GM21447 (cell line): ENCODE data around the gene TMEM200C.
"Not testable (repeated sequence)": the region's sequence is repeated elsewhere in the genome, so short reads cannot be mapped to it uniquely, and the experiment has no call there.

Experiments
- ATAC-seq: cut with Tn5 transposase; IDR thresholded peaks from one replicate; pipeline ENCODE4 v1.9.1; 2021; ENCODE audit not compliant: unreplicated experiment

Gene TMEM200C

DNA sequence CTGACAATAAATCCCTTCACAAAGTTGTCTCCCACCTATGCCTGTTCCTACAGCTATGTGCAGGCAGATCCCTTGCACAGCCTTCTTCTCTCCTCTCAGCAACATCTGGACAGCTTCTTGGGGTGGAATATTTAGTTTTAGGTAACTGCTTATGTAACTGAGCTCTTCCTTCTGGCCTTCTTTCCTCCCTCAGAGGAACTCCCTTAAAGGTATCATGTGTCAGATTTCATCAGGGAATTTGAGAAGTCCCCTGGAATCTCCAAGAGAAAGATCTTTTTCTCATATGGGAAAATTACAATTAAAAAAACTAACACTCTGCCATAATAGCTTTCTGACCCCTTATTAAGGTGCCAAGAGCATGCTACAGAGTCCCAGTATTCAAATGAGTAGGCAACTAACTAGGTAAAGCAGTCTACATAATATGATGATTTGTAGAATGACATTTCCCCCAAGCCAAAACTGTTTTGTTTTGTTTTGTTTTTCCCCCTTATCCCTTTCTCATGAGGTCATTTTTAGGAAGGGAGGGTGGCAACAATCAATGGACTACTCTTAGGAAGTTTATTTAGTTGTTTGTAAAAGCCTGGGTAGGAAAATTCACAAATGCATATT lies 2.4 kb downstream of the TMEM200C start:
- ATAC-seq, result no peak

DNA sequence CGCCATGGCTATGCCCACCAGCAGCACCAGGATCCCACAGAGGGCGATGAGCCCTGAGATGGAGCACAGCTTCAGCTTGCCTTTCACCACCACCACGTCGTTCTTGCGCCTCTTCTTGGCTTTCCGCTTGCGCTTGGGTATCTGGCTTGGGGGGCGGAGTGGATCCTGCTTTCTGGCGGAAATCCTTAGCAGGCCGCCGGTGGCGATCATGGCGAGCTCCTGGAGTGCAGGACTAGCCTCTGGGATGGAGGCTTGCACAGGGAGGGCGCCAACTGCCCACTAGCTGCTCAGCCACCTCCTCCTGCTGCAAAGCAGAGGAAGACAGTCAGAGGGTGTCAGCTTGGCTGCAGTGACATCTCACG lies 3.5 kb downstream of the TMEM200C start:
- ATAC-seq, result no peak

DNA sequence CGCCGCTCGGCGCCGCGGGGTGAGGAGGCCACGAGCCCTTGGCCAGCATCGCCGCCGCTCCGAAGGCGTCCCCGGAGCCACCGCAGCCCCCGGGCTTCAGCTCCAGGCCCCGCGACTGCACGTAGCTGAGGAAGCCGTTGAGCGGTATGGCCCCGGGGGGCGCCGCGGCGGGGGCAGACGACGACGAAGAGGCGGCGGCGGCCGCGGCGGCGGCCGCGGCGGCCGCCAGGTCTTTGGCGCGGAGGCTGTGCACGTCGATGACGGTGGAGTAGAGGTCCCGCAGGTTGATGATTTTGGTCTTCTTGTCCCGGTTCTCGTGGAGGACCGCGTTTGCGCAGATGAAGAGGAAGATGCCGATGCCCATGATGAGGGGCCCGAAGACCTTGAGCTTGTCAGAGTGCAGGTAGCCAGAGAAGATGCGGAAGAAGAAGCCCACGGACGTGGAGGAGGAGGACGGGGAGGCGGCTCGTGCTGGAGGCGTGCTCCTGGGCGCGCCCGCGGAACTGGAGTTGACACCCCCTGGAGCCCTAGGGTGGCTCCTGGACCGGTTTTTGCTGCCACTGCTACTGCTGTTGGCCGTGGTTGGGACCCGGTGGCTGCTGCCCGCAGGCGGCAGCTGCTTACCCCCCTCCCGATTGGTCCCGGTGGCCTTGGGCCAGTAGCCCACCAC lies 4.0 kb downstream of the TMEM200C start:
- ATAC-seq, result no peak

DNA sequence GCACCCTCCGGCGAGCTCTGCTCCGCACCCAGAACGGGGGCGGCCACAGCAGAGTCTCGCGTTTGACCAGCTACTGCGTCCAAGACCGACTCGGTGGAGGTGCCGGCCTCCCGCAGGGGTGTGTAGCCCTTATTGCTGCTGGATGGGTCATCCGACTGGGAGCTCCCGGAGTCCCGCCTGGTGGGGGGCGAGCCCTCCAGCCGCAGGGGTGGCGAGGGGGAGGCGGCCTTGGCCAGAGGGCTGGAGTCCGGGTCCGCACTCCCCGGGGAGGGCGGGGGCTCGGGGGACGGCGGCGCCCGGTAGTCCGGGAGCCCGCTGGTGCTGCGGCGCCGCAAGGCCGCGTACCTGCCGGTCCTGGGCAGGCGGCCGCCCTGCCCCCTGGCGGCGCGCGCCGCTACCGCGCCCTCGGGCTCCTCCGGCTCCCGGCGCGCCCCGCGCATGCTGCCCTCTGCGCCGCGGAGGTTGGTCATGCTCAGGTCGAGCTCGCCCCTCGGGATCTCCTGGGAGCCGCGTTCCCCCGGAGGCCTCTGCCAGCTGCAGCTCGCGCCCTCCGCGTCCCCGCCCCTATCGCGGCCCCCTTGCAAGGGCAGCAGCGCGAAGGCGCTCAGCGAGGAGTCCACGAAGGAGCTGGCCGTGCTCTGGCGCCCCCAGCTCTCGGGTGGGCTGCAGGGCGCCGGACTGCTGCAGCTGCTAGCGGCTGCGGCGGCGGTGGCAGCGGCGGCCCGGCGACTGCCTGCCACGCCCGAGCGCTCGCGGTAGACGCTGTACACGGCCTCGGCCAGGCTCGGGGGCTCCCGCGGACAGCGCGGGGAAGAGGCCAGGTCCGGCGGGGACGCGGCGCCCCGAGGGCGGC lies 4.8 kb downstream of the TMEM200C start:
- peak; percentile 72 for ATAC-seq

DNA sequence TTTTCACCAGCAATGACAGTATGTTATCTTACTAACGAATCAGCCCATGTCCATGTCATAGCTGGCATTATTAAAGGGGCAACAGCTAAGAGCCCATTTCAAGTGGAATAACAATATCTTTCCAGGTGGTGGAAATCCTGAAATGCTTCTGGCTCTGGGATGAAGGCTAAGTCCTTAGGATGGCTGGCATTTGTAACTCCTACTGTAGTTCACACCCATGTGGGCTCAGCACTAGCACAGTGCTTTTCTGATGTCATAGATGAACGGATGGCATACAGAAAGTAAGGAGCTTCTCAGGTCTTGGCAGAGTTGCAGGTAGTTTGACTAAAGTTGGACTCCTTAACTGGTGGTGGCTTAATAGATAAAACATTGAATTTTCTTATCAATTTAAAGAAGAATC lies 10.0 kb downstream of the TMEM200C start:
- no peak for ATAC-seq

- ATAC-seq, result no peak
These were observed 10.9 kb downstream of the TMEM200C start for GRCh38 chr18:5884375-5884774.

GRCh38 chr18:5879479-5879882 lies 15.8 kb downstream of the TMEM200C start:
- no peak for ATAC-seq

DNA sequence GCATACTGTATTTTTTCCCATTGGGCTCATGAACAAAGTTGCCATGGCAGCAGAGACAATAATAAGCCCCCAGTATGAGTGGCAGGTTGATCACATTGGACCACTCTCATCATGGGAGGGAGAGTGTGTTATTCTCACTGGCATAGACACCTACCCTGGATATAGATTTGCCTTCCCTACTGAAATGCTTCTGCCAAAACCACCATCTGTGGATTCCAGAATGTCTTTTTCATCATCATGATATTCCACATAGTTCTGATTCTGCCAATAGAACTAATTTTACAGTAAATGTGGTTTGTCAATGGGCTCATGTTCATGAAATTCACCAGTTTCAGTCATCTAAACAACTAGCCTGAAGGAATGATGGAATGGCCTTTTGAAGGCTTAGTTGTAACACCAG lies 18.4 kb downstream of the TMEM200C start:
- ATAC-seq, result no peak

GRCh38 chr18:5874336-5874735 lies 21.0 kb downstream of the TMEM200C start:
- ATAC-seq, result no peak

- ATAC-seq, result no peak
These were observed 22.4 kb downstream of the TMEM200C start for GRCh38 chr18:5872886-5873285.

- ATAC-seq, result no peak
These were observed 23.9 kb downstream of the TMEM200C start for GRCh38 chr18:5871426-5871825.

DNA sequence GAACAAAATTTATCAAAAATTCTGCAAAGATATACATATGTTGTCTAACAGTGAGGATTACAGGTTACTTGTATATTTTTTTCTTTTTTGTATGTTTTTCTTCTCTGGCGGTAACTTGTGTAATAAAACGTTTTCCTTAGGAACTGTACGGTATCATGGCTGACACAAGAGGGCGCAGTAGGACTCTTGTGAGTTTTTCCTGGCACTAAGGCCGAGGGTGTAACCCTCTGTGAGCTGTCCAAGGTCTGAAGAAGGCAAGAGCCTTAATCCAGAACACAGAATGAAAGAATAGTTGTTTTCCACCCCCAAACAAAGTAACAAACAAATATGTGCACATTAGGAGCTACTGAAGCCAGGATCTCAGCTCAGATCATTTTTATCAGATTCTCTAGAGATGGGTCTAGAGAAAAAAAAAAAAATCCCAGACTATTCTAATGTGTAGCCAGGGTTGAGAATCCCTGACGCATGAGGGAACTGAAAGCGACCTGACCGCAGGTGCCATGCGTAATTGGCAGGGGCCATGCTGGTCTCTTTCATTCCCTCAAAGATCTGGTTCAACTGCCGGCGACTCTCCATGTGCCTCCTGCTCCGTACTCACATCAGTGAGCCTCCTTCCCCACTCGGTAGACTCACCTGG lies 27.0 kb downstream of the TMEM200C start:
- peak; percentile 93 for ATAC-seq

- ATAC-seq, result no peak
These were observed 29.8 kb downstream of the TMEM200C start for GRCh38 chr18:5865521-5865920.

- ATAC-seq, result not testable (repeated sequence)
These were observed 33.2 kb downstream of the TMEM200C start for GRCh38 chr18:5862127-5862526.

- ATAC-seq, result no peak
These were observed 38.1 kb downstream of the TMEM200C start for GRCh38 chr18:5857180-5857579.

GRCh38 chr18:5853253-5853652 lies 42.1 kb downstream of the TMEM200C start:
- ATAC-seq, result no peak

DNA sequence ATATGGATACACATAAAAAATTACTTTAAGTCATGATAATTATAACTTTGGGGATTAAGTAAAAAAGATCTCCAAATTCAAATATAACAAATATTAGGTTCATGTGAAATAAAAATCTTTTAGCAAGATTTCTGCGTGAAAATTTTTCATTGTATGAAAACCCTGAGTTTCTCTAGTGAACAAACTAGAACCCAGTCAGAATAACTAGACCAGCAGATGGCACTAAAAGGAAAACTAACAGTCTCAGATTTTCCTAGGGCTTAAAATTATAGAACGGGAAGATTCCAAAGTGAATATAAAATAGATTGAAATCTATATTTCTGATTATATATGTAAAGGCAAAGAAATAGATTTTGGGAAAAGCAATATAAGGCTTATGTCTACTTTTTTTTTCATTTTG lies 43.3 kb downstream of the TMEM200C start:
- ATAC-seq, result no peak

DNA sequence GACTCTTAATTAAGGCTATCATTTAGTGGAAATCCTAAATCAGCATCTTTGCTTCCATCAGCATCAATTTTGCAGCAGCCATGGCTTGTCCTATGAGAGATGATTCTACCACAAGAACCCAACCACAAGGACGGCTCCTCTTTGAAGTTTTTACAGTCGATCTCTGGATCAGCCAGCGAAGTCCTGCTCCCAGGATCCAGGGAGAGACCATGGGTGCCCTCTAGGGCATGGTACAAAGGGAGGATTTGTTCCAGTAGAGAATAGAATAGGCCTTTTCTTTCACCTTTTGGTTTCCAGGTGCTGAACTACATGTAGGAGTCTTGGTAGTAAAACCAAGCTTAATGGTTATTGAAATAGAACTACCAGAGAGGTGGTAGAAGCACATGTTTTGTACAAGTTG lies 52.7 kb downstream of the TMEM200C start:
- ATAC-seq, result no peak

- no peak for ATAC-seq
These were observed 53.8 kb downstream of the TMEM200C start for GRCh38 chr18:5841518-5841917.

- ATAC-seq, result no peak
These were observed 54.8 kb downstream of the TMEM200C start for GRCh38 chr18:5840547-5840946.

GRCh38 chr18:5840025-5840424 lies 55.3 kb downstream of the TMEM200C start:
- ATAC-seq, result no peak

DNA sequence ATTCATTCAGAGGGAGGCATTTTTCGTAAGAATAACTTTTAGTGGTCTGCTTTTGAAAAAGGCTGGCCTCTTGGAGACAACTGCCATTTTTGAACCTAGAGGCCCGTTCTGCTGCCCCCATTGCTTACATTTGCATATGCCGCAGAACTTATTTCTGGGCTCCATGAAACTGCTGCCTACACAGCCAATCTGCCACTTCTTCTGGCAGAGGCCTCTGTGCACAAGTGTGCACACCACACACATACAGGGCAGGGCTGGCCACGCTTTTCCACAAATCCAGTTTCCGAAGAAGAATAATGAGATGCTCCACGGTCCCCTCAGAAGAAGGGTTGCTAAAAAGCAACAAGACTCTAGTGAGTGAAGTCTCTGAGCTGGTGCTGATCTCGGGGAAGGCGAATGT lies 56.2 kb downstream of the TMEM200C start:
- ATAC-seq, result no peak
